ENCODE measurements around the gene ALAS2.
"Not testable (repeated sequence)": the region's sequence is repeated elsewhere in the genome, so short reads cannot be mapped to it uniquely, and the experiment has no call there.

ALAS2 gene, protein sequence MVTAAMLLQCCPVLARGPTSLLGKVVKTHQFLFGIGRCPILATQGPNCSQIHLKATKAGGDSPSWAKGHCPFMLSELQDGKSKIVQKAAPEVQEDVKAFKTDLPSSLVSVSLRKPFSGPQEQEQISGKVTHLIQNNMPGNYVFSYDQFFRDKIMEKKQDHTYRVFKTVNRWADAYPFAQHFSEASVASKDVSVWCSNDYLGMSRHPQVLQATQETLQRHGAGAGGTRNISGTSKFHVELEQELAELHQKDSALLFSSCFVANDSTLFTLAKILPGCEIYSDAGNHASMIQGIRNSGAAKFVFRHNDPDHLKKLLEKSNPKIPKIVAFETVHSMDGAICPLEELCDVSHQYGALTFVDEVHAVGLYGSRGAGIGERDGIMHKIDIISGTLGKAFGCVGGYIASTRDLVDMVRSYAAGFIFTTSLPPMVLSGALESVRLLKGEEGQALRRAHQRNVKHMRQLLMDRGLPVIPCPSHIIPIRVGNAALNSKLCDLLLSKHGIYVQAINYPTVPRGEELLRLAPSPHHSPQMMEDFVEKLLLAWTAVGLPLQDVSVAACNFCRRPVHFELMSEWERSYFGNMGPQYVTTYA

DNA sequence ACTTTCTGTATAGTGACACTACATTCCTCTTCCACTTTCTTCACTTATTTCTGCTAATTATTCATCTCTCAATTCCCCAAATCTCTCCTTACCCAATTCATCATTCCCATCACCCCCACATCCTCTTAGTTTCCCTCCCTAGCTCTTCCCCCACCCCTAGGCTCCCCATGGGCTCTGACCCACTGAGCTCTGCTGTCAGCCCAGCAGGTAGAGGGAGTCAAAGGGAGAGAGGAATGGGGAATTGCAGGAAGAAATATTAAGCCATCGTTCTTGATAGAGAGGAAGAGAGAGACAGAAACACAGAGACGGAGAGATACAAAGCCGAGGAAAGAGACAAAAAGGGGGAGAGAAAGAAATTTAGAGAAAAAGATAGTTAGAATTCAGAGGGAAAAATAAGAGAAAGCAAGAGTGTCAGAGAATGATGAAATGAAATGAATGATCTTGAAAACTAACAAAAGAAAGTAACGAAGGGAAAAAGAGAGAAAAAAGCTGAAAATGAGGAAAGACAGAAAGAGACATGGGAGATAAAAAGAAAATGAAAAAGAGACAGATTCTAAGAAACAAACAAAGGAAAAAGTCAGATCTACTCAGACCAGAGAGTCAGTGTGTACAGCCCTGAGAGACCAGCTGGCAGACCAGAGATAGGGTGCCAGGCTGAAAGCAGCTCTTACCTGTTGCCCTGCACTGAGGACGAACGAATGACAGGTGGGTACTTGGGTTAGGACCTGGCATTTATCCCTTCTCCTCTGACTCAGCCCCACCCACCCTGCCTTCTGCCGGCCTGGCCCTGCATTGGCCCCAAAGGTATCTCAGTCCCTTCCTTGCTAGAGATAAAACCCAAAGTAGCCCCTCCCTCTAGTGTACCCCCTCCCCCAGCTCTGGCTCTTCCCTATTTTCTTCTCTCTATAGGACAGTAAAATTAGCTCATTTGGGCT lies at the start of gene ALAS2:
TSS of gene ALAS2 (minus strand) at position 707 of the 935 bp plus-strand sequence. CDS start 4,977 bp downstream, outside the sequence.
- no peak within 1 kb of the TSS for H3K4me3 ChIP-seq (ENCODE audit: control insufficient read depth, low read depth, low read length)
- TF ChIP-seq, protein P1, sequence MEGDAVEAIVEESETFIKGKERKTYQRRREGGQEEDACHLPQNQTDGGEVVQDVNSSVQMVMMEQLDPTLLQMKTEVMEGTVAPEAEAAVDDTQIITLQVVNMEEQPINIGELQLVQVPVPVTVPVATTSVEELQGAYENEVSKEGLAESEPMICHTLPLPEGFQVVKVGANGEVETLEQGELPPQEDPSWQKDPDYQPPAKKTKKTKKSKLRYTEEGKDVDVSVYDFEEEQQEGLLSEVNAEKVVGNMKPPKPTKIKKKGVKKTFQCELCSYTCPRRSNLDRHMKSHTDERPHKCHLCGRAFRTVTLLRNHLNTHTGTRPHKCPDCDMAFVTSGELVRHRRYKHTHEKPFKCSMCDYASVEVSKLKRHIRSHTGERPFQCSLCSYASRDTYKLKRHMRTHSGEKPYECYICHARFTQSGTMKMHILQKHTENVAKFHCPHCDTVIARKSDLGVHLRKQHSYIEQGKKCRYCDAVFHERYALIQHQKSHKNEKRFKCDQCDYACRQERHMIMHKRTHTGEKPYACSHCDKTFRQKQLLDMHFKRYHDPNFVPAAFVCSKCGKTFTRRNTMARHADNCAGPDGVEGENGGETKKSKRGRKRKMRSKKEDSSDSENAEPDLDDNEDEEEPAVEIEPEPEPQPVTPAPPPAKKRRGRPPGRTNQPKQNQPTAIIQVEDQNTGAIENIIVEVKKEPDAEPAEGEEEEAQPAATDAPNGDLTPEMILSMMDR (conservative IDR thresholded peaks at IDR 0.05; ENCODE audit: control insufficient read depth, insufficient read depth, low read depth, low read length), result no peak
- DNase-seq (ENCODE audit: low read depth), result no peak

DNA sequence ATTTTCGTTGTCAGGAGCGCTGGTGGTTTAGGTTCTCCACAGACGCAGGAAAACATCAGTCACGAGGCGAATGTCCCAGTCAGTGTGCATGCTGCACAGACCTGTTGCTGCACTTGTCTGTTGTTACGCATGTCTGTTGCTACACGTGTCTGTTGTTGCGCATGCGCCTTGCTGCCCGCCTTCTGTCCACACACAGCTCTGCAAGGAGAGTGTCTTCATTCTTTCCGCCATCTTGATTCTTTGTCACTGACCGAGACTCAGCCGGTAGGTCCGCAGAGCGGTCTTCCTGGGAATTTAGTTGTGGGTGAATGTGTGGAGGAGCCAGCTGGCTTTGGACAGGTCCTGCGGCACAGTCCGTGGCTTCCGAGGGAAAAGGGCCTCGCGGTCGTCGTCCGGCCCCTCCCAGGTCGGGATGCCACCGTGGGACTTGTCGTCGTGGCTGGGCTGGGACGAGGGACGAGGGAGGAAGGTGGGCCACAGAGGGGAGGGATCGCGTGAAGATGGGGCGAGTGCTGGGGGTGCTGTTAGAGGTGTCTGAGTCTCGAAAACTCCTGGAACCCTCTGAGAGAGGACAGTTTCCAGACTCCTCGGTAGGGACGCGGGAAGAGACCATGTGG lies 44.2 kb upstream of the ALAS2 start, which contains the start of gene PAGE2B:
TSS of gene PAGE2B (plus strand) at position 180 of the 617 bp plus-strand sequence. CDS start 1,012 bp downstream, outside the sequence.
- no peak for DNase-seq (ENCODE audit: low read depth)
- no peak within 1 kb of the TSS for H3K4me3 ChIP-seq (ENCODE audit: control insufficient read depth, low read depth, low read length)
- TF ChIP-seq, protein P1 (conservative IDR thresholded peaks at IDR 0.05; ENCODE audit: control insufficient read depth, insufficient read depth, low read depth, low read length), result no peak

DNA sequence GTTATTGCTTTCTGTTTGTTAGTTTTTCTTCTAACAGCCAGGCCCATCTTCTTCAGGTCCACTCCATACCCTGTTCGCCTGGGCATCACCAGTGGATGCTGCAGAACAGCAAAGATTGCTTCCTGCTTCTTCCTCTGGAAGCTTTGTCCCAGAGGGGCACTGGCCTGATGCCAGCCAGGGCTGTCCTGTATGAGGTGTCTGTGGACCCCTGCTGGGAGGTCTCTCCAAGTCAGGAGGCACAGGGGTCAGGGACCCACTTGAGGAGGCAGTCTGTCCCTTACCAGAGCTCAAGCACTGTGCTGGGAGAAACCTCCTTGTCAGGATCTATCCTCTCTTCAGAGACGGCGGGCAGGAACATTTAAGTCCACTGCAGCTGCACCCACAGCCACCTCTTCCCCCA lies 41.5 kb upstream of the ALAS2 start:
- DNase-seq (ENCODE audit: low read depth), result no peak
- TF ChIP-seq, protein P1 (conservative IDR thresholded peaks at IDR 0.05; ENCODE audit: control insufficient read depth, insufficient read depth, low read depth, low read length), result no peak
- no peak overlapping the region for H3K4me3 ChIP-seq (ENCODE audit: control insufficient read depth, low read depth, low read length)

DNA sequence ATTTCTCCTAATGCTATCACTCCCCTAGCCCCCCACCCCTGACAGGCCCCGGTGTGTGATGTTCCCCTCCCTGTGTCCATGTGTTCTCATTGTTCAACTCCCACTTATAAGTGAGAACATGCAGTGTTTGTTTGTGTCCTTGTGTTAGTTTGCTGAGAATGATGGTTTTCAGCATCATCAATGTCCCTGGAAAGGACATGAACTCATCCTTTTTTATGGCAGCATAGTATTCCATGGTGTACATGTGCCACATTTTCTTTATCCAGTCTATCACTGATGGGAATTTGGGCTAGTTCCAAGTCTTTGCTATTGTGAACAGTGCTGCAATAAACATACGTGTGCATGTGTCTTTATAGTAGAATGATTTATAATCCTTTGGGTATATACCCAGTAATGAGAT lies 36.4 kb upstream of the ALAS2 start:
- DNase-seq (ENCODE audit: low read depth), result not testable (repeated sequence)

DNA sequence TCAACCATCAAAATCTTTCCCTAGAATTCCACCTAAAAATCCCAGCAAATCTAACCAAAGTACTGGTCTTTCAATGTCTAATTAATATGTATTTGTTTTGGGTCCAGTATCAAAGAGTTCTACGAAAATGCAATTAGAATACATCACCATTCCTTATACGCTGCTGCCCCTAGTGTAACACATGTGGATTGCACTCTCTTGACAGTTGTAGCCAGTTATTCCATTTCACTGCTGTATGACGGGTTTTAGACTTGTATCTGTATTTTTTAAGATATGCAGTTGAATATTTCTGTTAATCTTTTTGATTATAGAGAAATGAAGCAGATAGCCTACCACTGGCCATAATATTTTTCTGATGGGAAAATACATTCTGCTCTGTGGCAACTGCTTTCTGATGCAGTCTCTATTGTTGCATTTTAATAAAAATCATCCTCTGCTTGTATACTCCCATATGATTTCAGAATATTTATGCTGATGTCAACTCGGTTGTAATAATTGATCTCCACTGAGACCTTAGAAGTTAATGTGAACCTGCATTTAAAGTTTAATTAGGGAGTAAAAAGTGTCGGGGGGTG lies 27.0 kb upstream of the ALAS2 start:
- H3K4me3 ChIP-seq (ENCODE audit: control insufficient read depth, low read depth, low read length), result no peak overlapping the region
- DNase-seq (ENCODE audit: low read depth), result peak; percentile 36
- TF ChIP-seq, protein P1 (conservative IDR thresholded peaks at IDR 0.05; ENCODE audit: control insufficient read depth, insufficient read depth, low read depth, low read length), result peak; percentile 87

More for the DNA sequence above, 36.4 kb upstream of the ALAS2 start:
- H3K4me3 ChIP-seq (ENCODE audit: control insufficient read depth, low read depth, low read length), result not testable (repeated sequence)

DNA sequence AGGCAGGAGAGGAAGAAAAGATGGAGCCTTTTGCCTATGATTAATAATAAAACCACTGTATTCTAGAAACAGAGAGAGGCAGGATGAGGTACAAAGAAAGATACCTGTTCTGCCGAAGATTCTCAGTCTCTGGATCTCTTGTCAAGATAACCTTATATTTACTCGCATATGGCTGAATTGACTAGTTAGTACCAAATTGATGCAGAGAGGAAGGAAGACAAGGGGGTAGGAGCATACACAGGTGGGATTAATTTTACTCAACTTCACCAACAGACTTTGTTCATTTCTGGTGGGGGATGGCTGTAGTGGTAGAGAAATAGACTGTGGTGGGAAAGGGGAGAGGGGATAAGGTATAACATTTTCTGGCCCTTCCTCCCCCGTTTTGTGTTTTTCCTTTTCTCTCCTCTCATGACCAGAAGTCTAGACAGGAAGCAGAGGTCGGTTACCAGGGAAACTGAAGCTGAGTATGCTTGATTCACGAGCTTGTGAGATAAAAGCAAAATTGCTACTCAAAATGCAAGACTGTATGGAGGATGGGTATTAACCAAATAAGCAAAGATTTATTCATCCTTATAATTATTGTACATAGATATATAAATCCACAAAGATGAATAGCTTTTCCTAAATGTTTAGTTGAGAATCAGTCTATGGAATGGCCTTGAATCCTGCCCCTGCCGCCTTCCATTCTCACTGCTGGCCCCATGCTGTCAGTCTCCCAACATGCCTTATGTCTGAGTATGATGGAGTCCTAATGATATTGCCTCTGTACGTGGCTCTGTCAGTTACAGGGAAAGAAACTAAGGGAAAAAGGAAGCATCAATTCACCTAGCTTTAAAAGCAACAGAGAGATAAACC lies 26.3 kb upstream of the ALAS2 start:
- peak; percentile 5 for DNase-seq (ENCODE audit: low read depth)
- TF ChIP-seq, protein P1 (conservative IDR thresholded peaks at IDR 0.05; ENCODE audit: control insufficient read depth, insufficient read depth, low read depth, low read length), result no peak
- H3K4me3 ChIP-seq (ENCODE audit: control insufficient read depth, low read depth, low read length), result no peak overlapping the region

DNA sequence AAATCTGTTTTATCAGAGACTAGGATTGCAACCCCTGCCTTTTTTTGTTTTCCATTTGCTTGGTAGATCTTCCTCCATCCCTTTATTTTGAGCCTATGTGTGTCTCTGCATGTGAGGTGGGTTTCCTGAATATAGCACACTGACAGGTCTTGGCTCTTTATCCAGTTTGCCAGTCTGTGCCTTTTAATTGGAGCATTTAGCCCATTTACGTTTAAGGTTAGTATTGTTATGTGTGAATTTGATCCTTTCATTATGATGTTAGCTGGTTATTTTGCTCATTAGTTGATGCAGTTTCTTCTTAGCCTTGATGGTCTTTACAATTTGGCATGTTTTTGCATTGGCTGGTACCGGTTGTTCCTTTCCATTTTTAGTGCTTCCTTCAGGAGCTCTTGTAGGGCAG lies 19.8 kb upstream of the ALAS2 start:
- DNase-seq (ENCODE audit: low read depth); H3K4me3 ChIP-seq (ENCODE audit: control insufficient read depth, low read depth, low read length): not testable (repeated sequence)
